Frontal cortex (tissue), 4 donors: ENCODE data around the gene ATG12. TPM values are rescaled to one million over a fixed set of nuclear protein-coding genes. Genes with fewer than 3 reads are reported as not detected.
"Not testable (repeated sequence)": the region's sequence is repeated elsewhere in the genome, so short reads cannot be mapped to it uniquely, and the experiment has no call there.

Source experiments
- DNase-seq, 2 donors: peaks; one replicate each; pipeline ENCODE4 v3.0.0; 2012; ENCODE audit warnings: low spot score in 2 of 2
- FAIRE-seq: peaks from 2 replicates; lab custom pipeline; 2012; peaks lifted over from hg19 to GRCh38; lab: Jason Lieb, UNC
- total RNA-seq: library from RNA; depleted of rRNA; stranded (reverse); fragments of >200 nt; gene quantifications from one replicate; pipeline ENCODE4 v1.2.3, GENCODE V29; 2014
- donor health status: control.
- donor health status: control.
- donor health status: control.

Gene ATG12
- total RNA-seq, 1 donor from 2014 or later = 69.3 TPM

DNA sequence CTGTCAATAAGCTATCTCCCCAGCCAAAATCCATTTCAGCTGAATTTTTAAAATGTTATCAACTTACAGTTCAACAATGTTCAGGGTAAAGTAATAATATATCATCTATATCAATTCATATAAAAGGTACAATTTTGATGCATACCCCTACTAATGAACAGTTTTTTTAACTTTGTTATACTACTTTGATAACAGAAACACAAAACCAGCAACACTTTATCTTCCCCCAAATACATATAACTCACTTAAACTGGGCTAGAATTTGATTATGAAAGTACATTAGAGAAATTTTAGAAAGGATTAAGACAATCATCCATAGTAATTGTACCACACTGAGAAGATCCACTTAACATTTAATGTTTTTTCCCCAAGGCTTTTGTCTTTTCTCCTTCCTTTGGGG lies 30.0 kb downstream of the ATG12 start:
- DNase-seq = no peak
- no peak for FAIRE-seq

DNA sequence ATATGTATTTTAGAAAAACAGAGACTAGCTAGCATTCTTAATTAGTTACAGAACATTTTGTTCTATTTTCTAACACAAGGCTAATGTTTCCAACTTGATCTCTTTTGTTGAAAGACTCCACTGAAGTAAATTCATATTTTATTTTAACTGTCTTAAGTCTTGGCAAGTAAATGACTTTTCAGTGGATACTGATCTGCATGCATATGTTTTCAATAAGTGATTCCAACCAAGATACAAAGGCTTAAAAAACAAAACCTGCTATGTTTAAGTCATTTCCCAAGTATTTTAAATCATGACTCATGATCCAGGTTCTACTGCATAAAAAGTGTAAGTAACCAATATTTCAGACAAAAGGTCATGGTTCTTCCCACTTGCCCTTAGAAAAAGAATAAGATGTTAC lies 30.6 kb downstream of the ATG12 start:
- DNase-seq (no peak), FAIRE-seq (no peak)

DNA sequence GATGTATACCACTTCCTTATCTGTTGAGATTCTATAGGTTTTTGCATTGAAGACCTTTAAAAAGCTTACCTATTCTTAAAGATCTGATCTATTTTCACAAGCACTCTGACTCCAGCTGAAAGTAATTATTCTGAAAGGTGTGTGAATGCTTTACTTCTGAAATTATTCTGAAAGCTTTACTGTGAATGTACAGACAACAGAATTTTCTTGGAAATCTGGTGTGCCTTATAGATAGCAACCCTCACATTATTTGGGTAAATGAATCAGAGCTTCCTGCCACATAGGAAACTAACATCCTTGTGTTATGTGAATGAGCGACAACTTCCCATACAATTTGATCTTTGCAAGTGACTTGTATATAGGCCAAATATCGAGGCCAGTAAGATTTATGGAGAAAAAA lies 31.4 kb downstream of the ATG12 start:
- DNase-seq (no peak), FAIRE-seq (no peak)

DNA sequence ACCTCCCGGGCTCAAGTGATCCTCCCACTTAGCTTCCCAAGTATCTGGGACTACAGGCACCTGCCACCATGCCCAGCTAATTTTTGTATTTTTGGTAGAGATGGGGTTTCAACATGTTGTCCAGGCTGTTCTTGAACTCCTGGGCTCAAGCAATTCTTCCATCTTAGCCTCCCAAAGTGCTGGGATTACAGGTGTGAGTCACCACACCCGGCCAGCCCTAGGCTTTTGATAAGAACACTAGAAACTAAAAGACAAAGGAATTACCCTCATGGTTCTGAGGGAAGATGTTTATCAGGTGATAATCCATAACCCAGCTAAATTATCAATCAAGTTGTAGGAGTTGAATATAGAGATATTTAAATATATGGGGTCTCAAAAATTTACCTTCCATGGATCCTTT lies 33.3 kb downstream of the ATG12 start:
- not testable (repeated sequence) for FAIRE-seq, DNase-seq

DNA sequence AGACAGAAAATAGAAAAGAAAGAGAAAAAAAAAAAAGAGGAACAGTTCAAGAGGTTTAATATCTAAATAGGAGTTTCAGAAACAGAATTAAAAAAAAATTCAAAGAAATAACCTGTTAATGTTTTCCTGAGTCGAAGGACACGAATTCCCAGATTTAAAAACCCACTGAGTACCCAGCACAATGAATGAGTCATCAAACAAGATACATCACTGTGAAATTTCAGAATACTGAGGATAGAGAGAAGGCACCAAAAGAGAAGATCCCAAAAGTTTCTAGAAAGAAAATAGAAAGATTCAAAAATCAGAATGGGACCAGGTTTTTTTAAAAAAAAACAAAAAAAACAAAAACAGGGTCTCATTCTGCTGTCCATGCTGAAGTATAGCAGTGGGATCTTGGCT lies 33.7 kb downstream of the ATG12 start:
- FAIRE-seq = no peak
- DNase-seq = no peak

DNA sequence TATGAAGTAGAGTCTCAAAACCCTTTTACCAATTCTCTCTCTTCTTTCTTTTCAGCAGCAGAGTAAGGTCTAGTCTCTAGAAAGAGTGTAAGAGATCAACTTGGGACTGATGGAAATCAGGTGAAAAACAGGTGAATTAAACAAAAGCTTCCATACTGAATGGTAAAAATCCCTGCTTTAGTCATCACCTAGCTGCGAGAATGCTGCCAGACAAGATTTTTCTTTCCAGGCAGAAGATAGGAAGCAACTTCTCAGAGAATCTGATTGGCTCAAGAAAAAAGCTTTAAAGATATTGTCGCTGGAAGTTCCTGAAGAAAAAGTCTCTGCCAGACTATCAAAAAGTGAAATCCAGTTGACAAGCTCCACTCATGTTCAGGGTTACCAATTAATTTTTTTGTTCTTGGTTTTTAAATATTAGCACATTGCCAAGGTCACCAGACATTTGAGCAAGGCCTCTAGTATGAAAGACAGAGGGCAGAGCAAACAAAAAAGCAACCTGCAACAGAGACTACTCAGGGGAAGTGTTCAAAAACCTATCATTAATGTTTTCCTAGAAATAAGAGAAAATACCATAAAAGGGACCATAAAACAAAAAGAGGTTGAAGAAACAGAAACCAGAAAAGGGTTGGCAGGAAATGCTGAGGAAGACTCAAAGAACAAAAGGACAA lies 34.2 kb downstream of the ATG12 start:
- FAIRE-seq (no peak), DNase-seq (no peak)

DNA sequence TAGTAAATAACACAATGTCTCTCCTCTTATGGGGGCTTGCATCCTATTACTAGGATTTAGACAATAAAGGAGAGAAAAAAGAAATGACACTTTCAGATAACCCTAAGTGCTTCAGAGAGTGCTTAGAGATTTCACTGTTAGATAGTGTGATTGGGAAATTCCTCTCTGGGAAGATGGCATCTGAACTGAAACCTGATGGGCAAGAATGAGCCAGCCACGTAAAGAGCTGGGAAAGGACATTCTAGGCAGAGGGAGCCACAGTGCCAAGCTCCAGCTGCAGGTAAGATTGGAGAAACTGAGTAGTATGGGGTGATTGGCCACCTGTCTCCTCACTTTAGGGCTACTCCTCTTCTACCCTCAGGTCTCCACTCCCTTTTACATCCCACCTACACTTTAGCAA lies 39.4 kb downstream of the ATG12 start:
- no peak for FAIRE-seq
- no peak for DNase-seq

DNA sequence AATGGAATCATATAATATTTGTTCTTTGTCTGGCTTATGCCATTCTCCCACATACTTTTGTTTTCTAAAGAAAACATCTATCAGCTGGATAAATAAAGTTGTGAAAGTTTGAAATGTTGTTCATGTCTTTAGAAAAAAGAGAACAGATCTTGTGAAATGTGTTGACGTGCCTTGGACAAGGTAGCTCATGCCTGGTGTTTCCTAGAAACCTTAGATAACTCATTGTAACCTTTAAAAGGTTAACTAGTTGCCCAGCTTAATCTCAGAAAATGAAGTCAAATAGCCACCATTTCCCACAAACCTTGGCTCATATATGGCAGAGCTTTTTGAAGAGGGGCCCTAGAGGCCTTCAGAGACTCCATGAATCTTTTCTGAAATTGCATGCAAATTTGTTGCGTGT lies 40.2 kb downstream of the ATG12 start:
- DNase-seq = no peak
- FAIRE-seq = no peak

DNA sequence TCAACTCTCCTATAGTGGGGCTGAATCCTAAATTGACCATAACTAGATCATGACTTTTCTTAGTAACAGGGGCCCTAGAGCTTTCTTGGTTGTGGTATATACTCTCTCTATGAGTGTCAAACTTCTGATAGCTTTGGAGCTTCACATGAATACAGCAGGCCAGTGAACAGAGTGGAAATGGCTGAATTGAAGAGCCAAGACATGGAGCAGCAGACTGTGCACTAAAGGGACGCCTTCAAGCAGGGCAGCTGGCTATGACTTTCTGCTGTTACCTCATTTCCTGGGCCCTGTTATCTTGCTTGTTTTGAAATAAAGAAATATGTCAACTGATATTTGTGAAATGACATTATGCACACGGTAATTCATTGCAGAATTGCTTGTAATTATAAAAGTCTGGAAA lies 41.3 kb downstream of the ATG12 start:
- no peak for FAIRE-seq
- no peak for DNase-seq

DNA sequence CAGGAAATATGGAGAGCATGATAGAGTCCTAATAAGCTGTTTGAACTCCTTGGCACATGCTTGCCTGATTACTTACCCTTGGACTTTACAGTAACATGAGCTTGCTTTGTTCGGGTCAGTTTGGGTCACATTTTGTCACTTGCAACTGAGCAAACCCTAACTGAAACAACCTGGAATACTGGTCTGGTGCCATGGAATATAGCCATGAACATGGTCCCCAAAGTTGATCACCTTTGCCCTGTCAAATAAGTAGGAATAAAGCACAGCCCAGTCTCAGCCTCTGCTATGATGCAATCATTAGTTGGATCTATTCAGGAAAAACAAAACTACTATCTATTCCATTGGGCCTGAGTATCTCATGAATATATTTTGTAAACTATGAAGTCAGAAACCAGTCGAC lies 43.1 kb downstream of the ATG12 start:
- no peak for FAIRE-seq
- DNase-seq = no peak

DNA sequence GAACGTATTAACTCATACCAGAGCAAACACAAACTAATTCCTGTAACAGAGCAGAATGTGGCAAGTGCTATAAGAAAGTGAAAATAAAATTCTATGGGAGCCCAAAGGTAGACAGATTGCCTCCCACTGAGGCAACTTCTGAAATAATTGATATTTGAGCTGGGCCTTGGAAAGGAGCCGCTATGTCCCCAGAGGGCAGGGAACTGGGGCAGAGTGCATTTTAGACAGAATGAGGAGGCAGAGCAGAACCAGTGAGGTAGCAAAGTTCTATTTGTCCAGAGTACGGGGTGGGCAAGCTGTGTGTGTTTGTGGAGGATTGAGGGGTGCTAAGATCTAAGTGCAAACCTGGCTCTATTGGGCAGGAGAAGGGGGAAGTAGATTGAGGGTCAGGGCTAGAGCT lies 44.7 kb downstream of the ATG12 start:
- DNase-seq (no peak), FAIRE-seq (no peak)

DNA sequence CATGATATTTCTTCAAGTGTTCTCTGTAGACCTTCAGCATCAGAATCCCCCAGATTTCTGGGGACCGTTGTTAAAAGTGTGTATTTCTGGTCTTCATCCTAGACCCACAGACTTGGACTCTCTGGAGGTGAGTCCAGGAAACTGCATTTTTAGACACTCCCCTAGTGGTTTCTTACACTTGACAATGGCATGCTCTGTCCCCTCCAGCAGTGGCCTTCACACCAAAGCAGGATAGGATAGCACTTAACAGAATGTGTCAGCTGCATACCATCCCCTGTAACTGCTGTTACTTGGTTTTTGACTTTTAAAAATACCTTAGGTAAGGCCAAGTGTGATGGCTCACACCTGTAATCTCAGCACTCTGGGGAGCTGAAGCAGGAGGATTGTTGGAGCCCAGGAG lies 45.7 kb downstream of the ATG12 start:
- DNase-seq (no peak), FAIRE-seq (no peak)

DNA sequence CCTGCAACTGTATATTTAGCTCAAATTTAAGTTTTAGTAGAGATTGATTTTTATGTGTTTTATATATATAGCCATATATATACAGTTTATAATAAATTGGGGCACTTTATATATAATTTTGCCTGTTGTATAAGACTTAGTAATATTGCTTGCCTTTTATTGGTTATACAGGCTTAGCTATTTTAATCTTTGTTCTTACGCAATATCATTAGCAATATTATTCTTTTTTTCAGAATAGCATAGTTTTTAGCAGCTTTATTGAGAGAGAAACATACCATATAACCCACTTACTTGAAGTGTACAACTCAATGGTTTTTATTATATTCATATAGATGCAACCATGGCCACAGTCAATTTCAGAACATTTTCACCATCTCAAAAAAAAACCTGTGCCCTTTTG lies 52.9 kb downstream of the ATG12 start:
- no peak for FAIRE-seq

DNA sequence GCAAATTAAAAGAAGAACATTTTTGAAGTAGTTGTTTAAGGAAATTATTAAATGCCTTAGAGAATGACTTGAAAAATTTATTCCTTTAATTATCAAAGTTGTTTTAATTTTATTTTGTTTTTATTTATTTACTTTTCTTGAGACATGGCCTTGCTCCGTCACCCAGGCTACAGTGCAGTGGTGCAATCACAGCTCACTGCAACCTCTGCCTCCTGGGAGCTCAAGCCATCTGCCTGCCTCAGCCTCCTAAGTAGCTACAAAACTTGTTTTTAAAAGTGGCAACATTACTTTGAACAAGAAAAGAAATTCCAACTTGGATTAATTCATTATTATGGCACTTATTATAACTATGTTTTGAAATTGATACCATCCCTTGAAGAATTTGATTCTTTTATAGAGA lies 53.9 kb downstream of the ATG12 start:
- FAIRE-seq (no peak), DNase-seq (no peak)

More for the DNA sequence above, 52.9 kb downstream of the ATG12 start:
- DNase-seq = no peak

DNA sequence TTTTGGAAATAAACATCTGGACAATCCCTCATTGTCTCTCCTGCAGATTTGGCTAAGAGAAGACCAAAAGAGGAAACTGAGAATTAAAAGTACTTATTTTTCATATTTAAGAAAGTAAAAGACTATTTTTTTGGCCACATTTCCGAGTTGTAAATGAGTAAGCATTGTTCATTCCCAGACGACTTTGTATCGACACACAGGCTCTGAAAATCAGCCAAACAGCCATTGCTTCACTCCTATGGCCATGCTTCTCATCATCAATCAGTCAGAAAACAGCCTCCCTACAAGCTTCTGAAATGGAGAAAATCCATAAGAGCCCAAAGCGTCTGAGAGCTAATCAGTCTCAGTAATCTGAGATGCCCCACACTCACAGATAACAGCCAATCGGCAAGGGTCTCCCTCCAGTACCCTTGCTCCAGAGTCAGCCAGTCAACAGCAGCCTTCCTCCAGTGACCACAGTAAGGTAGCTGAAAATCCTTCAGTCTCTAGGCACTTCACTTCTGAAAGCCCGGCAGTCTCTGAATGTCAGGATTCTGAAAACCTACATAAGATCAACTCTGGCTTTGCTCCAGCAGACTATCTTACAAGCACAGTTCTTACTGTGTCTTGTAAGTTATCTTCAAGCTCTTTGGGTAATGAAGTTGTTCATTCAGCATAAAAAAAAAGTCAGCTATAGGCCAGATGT lies 55.8 kb downstream of the ATG12 start:
- DNase-seq (no peak), FAIRE-seq (no peak)

DNA sequence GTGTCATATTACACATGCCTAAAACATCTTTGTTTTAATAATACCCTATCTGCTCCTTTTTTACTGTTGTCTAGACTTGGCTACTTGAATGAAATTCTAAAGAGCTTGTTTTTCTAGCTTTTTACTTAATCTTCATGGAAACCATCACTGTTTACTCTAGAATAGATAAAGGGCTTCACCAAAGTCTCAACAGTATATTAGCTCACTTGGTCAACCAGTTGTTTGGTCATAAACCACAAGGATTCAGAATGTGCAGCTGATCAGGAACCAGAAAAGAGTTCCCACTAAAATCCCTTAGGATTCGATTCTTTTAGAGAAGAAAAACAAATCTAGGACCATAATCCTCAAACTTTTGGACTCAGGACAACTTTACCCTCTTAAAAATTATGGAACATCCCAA lies 62.9 kb downstream of the ATG12 start:
- FAIRE-seq (no peak), DNase-seq (no peak)

Other genes with a start within 250 kb of the ATG12 start
- gene TICAM2, start 239.1 kb downstream of the ATG12 start, total RNA-seq = 1.2 TPM
- gene TMED7, start 215.5 kb downstream of the ATG12 start, total RNA-seq = 109 TPM
- 53.8 TPM for gene CDO1, start 24.9 kb downstream of the ATG12 start, total RNA-seq
- 150 TPM for gene AP3S1, start 370 bp upstream of the ATG12 start, total RNA-seq
- gene LVRN, start 120.9 kb upstream of the ATG12 start, total RNA-seq = 1.6 TPM
- gene ARL14EPL, start 190.9 kb upstream of the ATG12 start, total RNA-seq = not detected
- gene COMMD10, start 243.5 kb upstream of the ATG12 start, total RNA-seq = 28.5 TPM